OCI-LY1 (cell line): Measurements from ENCODE around the gene SLMAP.
A peak's percentile ranks its signal among the peaks of the same experiment; 100 is the strongest.

ENCODE experiments used
- H2AFZ ChIP-seq: fragments of 200-600 bp; sonication (generic), shearing (Covaris generic); 2 replicates; pipeline ENCODE4 v1.6.0; 2014; ENCODE audit warnings: antibody characterized with exemption, mild to moderate bottlenecking, low read length
- H3F3A ChIP-seq: fragments of 200-600 bp; sonication (generic), shearing (Covaris generic); 2 replicates; pipeline ENCODE4 v1.6.0; 2014; ENCODE audit warnings: mild to moderate bottlenecking, antibody characterized with exemption, low read length, moderate library complexity; ENCODE audit not compliant: insufficient read depth
- H3K27ac ChIP-seq: fragments of 200-600 bp; sonication (generic); 2 replicates; pipeline ENCODE4 v1.5.1; 2014; ENCODE audit warnings: low read length, mixed run types, mild to moderate bottlenecking, low read depth; ENCODE audit not compliant: poor library complexity, severe bottlenecking
- H3K27me3 ChIP-seq: fragments of 200-600 bp; sonication (generic); 2 replicates; pipeline ENCODE4 v1.6.0; 2014; ENCODE audit warnings: antibody characterized with exemption, mild to moderate bottlenecking, low read length, moderate library complexity; ENCODE audit not compliant: insufficient read depth
- H3K36me3 ChIP-seq: fragments of 200-600 bp; sonication (generic); 2 replicates; pipeline ENCODE4 v1.6.1; 2014; ENCODE audit warnings: mild to moderate bottlenecking, antibody characterized with exemption, low read length, moderate library complexity, mixed read lengths; ENCODE audit not compliant: insufficient read depth
- H3K4me1 ChIP-seq: fragments of 200-600 bp; sonication (generic); 2 replicates; pipeline ENCODE4 v1.5.1; 2014; ENCODE audit warnings: mild to moderate bottlenecking, low read length, moderate library complexity; ENCODE audit not compliant: insufficient read depth, severe bottlenecking
- H3K4me2 ChIP-seq: fragments of 200-600 bp; sonication (generic), shearing (Covaris generic); 2 replicates; pipeline ENCODE4 v1.6.1; 2014; ENCODE audit warnings: low read length
- H3K4me3 ChIP-seq: fragments of 200-600 bp; sonication (generic); 2 replicates; pipeline ENCODE4 v1.5.1; 2014; ENCODE audit warnings: low read length, low read depth, mild to moderate bottlenecking, mixed read lengths; ENCODE audit not compliant: poor library complexity, severe bottlenecking
- H3K79me2 ChIP-seq: fragments of 200-600 bp; shearing (Covaris generic); 2 replicates; pipeline ENCODE4 v1.6.1; 2016; ENCODE audit warnings: mixed run types, low read length, mixed read lengths; ENCODE audit not compliant: insufficient read depth
- H3K9ac ChIP-seq: fragments of 200-600 bp; sonication (generic), shearing (Covaris generic); 2 replicates; pipeline ENCODE4 v1.6.1; 2014; ENCODE audit warnings: mild to moderate bottlenecking, low read length, mixed read lengths
- H3K9me2 ChIP-seq: fragments of 200-600 bp; sonication (generic), shearing (Covaris generic); 2 replicates; pipeline ENCODE4 v1.6.1; 2014; ENCODE audit warnings: low read depth, mild to moderate bottlenecking, low read length, mixed read lengths
- H3K9me3 ChIP-seq: fragments of 200-600 bp; shearing (Covaris generic); 2 replicates; pipeline ENCODE4 v1.6.1; 2014; ENCODE audit warnings: low read length, mixed read lengths
- H4K20me1 ChIP-seq: fragments of 200-600 bp; sonication (generic), shearing (Covaris generic); 2 replicates; pipeline ENCODE4 v1.6.0; 2016; ENCODE audit warnings: mild to moderate bottlenecking, low read length; ENCODE audit not compliant: insufficient read depth
- EZH2 ChIP-seq: fragments of 200-600 bp; sonication (generic), shearing (Covaris generic); IDR thresholded peaks from 2 replicates; pipeline ENCODE4 v1.8.0; 2017; ENCODE audit warnings: borderline replicate concordance, mixed run types, mild to moderate bottlenecking, antibody characterized with exemption, low read length, moderate library complexity, mixed read lengths
- TF ChIP-seq, protein P1 (sequence below): fragments of 200-600 bp; sonication (generic), shearing (Covaris generic); IDR thresholded peaks from 2 replicates; pipeline ENCODE4 v1.5.1; 2017; ENCODE audit warnings: mild to moderate bottlenecking, antibody characterized with exemption, low read length, moderate library complexity, mixed read lengths

The SLMAP gene

DNA sequence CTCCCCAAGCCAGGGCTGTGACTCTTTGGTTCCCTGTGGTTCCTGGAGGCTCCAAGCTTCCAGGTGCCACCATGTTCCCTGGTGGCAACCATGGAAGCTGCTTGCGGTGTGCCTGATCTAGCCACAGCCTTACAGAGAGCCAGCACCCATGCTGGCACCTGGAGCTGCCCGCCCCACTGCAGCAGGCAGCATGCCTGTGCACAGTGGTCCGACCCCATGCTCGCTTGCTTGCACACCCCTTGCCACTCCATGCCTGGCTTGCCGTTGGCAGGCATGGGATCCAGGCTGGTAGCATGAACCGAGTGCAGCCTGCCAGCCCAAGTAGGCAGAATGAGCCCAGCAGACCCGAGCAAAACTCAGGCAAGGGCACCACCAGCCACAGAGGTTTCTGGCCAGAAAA, 53.9 kb downstream of the SLMAP start:
- H3K27me3 ChIP-seq = no peaks in the 10 kb centered on the region
- H3K79me2 ChIP-seq = peaks cover 33% of the 10 kb centered on the region
- H3K36me3 ChIP-seq = peaks cover 16% of the 10 kb centered on the region; the same call in 1 of the 2 replicates
- H3K9ac ChIP-seq = no peak overlapping the region
- peaks cover 6% of the 10 kb centered on the region; the same call in 1 of the 2 replicates for H3K9me3 ChIP-seq
- TF ChIP-seq EZH2 = no peak
- TF ChIP-seq, protein P1, sequence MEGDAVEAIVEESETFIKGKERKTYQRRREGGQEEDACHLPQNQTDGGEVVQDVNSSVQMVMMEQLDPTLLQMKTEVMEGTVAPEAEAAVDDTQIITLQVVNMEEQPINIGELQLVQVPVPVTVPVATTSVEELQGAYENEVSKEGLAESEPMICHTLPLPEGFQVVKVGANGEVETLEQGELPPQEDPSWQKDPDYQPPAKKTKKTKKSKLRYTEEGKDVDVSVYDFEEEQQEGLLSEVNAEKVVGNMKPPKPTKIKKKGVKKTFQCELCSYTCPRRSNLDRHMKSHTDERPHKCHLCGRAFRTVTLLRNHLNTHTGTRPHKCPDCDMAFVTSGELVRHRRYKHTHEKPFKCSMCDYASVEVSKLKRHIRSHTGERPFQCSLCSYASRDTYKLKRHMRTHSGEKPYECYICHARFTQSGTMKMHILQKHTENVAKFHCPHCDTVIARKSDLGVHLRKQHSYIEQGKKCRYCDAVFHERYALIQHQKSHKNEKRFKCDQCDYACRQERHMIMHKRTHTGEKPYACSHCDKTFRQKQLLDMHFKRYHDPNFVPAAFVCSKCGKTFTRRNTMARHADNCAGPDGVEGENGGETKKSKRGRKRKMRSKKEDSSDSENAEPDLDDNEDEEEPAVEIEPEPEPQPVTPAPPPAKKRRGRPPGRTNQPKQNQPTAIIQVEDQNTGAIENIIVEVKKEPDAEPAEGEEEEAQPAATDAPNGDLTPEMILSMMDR = no peak
- no peaks in the 10 kb centered on the region for H4K20me1 ChIP-seq
- no peak overlapping the region for H3K27ac ChIP-seq
- H3K4me2 ChIP-seq = no peak overlapping the region
- no peaks in the 10 kb centered on the region for H3F3A ChIP-seq
- H3K4me3 ChIP-seq = no peak overlapping the region
- peaks cover 5% of the 10 kb centered on the region for H3K4me1 ChIP-seq
- H3K9me2 ChIP-seq = no peaks in the 10 kb centered on the region
- no peak overlapping the region for H2AFZ ChIP-seq

DNA sequence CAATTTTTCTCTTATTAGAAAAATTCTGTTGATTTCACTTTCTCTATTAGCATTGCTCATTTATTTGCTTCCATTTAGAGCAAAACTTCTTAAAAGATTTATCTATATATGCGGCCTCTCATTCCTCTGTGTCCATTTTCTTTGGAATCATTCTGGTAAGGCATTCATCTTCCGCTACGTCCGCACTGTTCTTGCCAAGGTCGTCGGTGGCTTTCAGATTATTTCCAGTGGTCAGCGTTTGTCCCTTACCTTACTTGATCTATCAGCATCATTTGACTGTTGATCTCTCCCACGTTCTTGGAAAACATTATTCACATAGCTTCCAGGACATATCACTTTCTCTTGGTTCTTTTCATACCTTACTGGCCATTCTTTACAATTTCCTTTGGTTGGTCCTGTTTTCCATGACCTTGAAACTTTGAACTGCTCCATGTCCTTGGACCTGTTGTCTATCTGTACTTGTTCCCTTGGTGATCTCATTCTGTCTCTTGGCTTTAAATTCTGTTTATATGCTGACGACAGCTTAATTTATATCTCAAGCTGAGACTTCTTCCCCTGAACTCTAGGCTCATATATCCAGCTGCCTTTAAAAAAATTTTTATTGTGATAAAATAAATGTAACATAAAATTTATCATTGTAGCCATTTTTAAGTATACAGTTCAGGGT, 54.5 kb downstream of the SLMAP start:
- no peaks in the 10 kb centered on the region for H3K9me2 ChIP-seq
- H3K27ac ChIP-seq = no peak overlapping the region
- peaks cover 6% of the 10 kb centered on the region; the same call in 1 of the 2 replicates for H3K9me3 ChIP-seq
- H3K9ac ChIP-seq = no peak overlapping the region
- no peak overlapping the region for H2AFZ ChIP-seq
- no peaks in the 10 kb centered on the region for H3F3A ChIP-seq
- no peak for TF ChIP-seq EZH2
- TF ChIP-seq, protein P1 = no peak
- no peaks in the 10 kb centered on the region for H3K27me3 ChIP-seq
- H3K4me2 ChIP-seq = no peak overlapping the region
- H3K4me1 ChIP-seq = peaks cover 7% of the 10 kb centered on the region
- peaks cover 16% of the 10 kb centered on the region; the same call in 1 of the 2 replicates for H3K36me3 ChIP-seq
- no peaks in the 10 kb centered on the region for H4K20me1 ChIP-seq
- H3K4me3 ChIP-seq = no peak overlapping the region
- peaks cover 29% of the 10 kb centered on the region for H3K79me2 ChIP-seq

DNA sequence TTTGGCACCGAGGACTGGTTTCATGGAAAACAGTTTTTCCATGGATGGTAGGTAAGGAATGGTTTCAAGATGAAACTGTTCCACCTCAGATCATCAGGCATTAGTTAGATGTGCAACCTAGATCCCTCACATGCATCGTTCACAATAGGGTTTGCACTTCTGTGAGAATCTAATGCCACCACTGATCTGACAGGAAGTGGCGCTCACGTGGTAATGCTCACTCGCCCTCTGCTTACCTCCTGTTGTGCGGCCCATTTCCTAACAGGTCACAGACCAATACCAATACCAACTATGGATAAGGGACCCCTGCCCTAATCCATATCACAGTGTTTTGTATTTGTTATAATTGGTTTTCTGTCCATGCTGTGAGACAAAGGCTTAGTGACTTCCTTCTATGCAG, 58.9 kb downstream of the SLMAP start:
- no peaks in the 10 kb centered on the region for H3F3A ChIP-seq
- H4K20me1 ChIP-seq = no peaks in the 10 kb centered on the region
- H3K9me3 ChIP-seq = peaks cover 6% of the 10 kb centered on the region; the same call in 1 of the 2 replicates
- H3K79me2 ChIP-seq = peaks cover 42% of the 10 kb centered on the region
- H3K4me3 ChIP-seq = no peak overlapping the region
- no peak overlapping the region for H2AFZ ChIP-seq
- H3K9me2 ChIP-seq = no peaks in the 10 kb centered on the region
- no peak for TF ChIP-seq EZH2
- TF ChIP-seq, protein P1 = no peak
- peaks cover 5% of the 10 kb centered on the region; the same call in 1 of the 2 replicates for H3K36me3 ChIP-seq
- no peak overlapping the region for H3K9ac ChIP-seq
- peak overlapping the region; percentile 31; the same call in 1 of the 2 replicates for H3K4me2 ChIP-seq
- no peaks in the 10 kb centered on the region for H3K27me3 ChIP-seq
- H3K4me1 ChIP-seq = peaks cover 13% of the 10 kb centered on the region
- no peak overlapping the region for H3K27ac ChIP-seq
